LNCaP clone FGC (cell line): ENCODE measurements around the gene TRMT112.

Source experiments
- DNase-seq: peaks from one replicate; pipeline ENCODE4 v3.0.0-alpha.2; 2011; ENCODE audit warnings: low read depth
- H3K4me3 ChIP-seq: 2 replicates; pipeline ENCODE4 v1.5.1; 2011; ENCODE audit warnings: mild to moderate bottlenecking, low read depth, low read length, control low read depth
- CTCF ChIP-seq: IDR thresholded peaks from 2 replicates; pipeline ENCODE4 v1.5.1; 2012; ENCODE audit warnings: mild to moderate bottlenecking; ENCODE audit not compliant: control insufficient read depth, insufficient read depth; ENCODE audit errors: extremely low read depth

The TRMT112 gene

GRCh38 chr11:64355078-64355940 lies 38.0 kb upstream of the TRMT112 start:
- peak; percentile 86 for TF ChIP-seq CTCF
- peak overlapping the region; percentile 43 for H3K4me3 ChIP-seq
- no peak for DNase-seq

- no peak overlapping the region for H3K4me3 ChIP-seq
- TF ChIP-seq CTCF: no peak
- DNase-seq: no peak
Measured at GRCh38 chr11:64353715-64354506, 36.6 kb upstream of the TRMT112 start.

- no peak for DNase-seq
Measured at GRCh38 chr11:64352995-64353714, 35.8 kb upstream of the TRMT112 start.

GRCh38 chr11:64352099-64352994 lies 35.0 kb upstream of the TRMT112 start:
- no peak for DNase-seq
- no peak overlapping the region for H3K4me3 ChIP-seq
- no peak for TF ChIP-seq CTCF

More at GRCh38 chr11:64352995-64353714, 35.8 kb upstream of the TRMT112 start:
- no peak overlapping the region for H3K4me3 ChIP-seq
- no peak for TF ChIP-seq CTCF

- no peak for DNase-seq
- no peak for TF ChIP-seq CTCF
- H3K4me3 ChIP-seq: no peak overlapping the region
Measured at GRCh38 chr11:64351136-64351631, 33.8 kb upstream of the TRMT112 start.

GRCh38 chr11:64349404-64349803 lies 32.0 kb upstream of the TRMT112 start:
- no peak for DNase-seq
- no peak for TF ChIP-seq CTCF
- no peak overlapping the region for H3K4me3 ChIP-seq
